ENCODE results near the gene PRAF2.

Gene PRAF2, protein sequence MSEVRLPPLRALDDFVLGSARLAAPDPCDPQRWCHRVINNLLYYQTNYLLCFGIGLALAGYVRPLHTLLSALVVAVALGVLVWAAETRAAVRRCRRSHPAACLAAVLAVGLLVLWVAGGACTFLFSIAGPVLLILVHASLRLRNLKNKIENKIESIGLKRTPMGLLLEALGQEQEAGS

DNA sequence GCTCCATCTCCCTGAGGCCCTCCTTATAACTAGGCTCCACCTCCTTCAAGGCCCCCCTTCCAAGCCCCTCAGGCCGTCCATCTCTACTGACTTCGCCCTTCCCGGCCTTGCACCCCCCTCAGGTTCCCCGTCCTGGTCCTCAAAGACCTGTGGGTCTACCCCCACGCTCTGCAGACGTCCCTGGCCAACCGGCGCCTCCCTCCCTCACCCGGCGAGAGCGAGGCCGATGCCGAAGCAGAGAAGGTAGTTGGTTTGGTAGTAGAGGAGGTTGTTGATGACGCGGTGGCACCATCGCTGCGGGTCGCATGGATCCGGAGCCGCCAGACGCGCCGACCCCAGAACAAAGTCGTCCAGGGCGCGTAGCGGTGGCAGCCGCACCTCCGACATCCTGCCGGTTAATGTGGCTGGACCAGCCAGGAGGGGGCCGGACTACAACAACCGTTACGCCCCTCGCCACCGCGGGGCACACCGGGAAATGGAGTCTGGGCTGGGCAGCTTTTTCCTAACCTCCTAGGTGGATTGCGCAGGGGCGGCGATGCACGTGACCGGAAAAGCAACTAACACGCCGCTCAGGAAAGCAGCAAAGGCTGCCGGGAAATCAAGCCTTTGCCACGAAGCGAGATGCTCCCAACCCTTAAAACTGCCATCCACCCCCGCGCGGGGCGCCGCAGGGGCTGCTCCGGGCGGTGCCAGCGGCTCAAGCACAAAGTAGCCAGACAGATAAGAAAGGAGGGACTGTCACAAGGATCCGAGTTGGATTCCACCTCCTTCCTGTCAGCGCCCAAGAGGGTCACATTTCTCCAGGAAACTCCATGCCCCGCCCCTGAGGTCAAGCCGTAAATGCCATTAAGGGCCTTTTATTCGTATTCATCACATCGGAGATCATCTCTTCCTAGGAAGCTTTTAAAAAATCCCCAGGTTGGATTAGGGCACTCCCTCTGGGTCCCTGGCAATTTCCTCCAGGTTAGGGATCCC is at the start of gene PRAF2:
PRAF2 (minus strand) TSS at position 402 of the 975 bp plus-strand sequence; CDS start at position 387, 15 bp downstream.
- DNase-seq, result peak; percentile 94

DNA sequence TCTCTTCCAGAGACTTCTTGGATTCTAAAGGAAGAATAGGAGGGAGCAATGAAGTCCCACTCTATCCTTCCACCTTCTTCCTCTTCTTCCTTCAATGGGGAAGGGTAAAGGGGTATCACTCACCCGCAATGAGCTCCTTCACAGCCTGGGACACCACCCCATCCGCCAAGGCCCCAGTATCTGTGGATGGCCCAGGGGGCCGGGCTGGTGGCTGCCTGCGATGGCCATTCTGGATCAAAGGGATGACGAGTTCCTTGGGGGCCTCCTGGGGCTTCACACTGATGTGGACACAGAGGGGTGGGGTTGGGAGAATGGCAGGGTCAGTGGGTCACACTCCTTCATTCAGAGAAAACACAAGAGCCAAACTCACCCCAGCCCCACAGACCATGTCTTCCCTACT is 48.7 kb upstream of the PRAF2 start:
- no peak for DNase-seq

DNA sequence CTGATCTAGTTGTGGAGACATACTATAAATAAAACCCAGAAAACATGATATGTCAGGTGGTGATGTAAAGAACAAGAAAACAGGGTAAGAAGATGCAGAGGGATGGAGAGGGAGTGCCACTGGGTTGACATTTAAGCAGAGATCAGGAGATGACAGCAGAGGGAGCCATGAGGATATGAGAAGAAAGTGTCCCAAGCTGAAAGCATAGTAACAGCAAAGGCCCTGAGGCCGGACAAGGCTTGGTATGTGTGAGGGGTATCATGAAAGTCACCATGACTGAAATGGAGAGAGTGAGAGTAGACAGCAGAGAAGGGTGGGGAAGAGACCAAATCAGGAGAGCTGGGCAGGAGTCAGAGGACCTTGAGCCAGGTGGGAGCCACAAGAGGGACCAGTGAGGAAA is 46.3 kb upstream of the PRAF2 start:
- DNase-seq, result no peak

DNA sequence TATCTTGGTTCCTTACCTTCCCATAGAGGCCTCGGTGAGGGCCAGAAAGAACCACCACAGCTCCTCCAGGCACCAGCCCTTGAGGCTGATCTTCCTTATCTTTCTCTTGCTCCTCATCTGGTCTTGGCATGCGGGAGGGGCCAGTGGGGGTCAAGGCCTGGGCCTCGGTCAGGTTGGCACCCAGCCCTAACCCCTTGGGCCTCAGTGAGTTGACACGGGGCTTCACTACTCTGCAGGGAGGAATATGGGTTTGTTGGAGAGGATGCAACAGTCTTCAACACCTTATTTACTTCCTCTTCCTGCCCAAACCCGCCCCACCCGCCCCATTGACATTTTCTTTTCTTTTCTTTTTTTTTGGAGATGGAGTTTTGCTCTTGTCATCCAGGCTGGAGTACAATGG is 43.8 kb upstream of the PRAF2 start:
- no peak for DNase-seq

DNA sequence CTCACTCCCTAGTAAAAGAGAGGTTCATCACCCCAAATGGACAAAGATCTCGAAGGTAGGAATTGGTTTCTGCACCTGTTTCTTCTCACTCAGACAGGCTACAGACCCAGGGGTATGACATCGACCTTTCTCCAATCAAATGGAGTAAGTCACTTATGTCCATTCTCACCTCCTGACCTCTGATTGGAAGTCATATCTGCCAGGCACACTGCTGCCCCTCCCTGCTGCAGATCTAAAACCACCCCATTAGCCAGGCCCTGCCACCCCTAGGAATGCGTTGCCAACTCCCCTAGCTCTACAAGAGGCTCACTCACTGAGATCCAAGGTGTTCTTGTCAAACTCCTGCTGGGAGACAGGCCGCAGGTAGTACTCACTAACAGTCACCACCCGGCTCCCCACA is 42.9 kb upstream of the PRAF2 start:
- DNase-seq, result no peak

DNA sequence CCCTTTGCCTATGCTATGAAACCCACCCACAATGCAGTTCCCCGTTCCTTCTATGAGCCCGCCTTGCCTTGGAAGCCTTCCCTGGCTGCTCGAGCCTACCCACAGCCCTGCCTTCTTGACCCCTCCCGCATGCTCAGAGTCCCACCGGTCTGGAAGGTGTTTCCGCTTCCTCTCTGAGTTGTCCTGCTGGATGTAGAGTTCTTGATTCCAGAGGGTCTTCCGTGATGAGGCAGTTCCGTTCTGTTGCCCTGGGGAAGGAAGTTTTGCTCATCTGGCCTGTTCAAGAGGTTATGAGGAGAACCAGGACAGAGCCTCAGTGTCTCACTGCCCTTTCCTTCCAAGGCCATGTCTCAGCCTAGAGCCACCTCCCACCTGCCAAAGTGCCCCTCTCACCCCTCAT is 42.3 kb upstream of the PRAF2 start:
- DNase-seq, result no peak

DNA sequence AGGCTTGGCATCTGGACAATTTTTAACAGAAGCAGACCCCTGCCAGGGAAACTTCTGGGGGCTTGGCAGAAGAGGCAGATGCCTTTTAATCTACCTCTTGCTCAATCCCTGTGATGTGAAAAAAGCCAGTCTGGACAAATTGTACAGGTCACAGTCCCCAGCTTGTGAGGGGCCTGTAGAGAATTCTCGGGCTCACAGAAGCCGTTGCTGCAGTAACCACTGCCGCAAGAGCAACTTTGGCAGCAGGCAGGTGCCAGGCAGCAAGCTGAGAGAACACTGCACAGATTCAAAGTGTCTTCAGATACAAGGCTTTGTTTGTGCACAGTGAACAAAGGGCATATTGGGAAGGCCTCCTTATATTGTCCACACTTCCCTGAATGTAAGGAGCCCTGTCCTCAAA is 38.0 kb upstream of the PRAF2 start:
- DNase-seq, result no peak

DNA sequence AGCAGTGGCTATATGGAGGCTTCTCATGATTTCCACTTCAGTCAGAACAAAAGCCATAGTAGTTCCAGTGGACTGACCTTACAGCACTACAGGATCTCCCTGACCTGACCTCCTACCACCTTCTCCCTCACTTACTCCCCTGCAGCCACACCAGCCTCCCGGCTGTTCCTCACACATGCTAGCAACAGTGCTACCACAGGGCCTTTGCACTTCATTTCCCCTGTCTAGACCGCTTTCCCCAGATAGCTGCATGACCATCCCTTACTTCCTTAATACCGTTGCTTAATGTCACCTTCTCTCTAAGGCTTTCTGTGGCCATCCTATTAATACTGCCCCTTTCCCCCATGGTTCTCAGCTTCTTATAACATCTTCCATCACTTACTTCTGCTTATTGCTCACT is 36.6 kb upstream of the PRAF2 start:
- no peak for DNase-seq

DNA sequence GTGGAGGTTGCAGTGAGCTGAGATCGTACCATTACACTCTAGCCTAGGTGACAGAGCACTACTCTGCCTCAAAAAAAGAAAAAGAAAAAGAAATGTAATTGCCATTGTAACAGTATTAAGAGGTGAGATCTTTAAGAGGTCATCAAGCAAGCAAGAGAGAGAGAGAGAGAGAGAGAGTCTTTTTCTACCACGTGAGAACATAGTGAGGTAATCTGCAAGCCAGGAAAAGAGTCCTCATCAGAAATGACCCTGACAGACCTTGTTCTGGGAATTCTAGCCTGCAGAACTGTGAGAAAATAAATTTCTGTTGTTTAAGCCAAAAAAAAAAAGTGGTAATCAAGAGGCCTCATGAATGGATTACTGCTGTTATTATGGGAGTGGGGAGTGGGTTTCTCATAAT is 34.8 kb upstream of the PRAF2 start:
- no peak for DNase-seq

DNA sequence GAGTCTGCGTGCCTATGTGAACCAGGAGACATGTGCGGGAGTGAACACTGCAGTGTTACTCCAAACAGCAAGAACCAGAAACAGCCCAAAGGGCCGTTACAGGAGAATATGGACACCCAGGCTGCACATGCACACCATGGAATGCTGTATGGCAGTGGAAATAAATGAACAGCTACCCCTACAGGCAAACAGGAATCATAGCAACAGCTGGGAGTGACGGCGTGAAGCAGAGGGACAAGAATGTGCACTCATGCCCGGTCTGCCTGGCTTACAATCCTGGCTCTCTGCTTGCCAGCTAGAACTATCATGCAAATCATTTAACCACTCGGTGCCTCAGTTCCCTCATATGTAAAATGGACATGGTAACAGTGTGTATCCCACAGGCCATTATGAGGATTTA is 33.1 kb upstream of the PRAF2 start:
- no peak for DNase-seq

DNA sequence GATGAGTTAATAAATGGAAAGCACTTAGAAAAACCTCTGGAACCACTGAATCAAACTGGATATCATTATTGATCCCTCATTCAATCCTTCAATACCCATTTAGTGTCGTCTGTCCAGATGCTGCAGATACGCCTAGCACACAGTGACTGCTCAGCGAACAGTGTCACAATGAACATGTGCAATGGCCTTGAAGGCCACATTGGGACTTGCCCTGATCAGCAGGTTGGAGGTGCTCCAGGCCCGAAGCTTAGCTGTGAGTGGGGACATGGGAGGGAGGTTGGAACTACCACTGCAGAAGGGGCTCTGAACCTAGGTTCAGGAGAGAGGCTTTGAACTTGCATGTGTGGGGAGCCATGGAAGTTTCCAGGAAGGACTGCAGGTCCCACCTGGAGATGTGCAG is 32.5 kb upstream of the PRAF2 start:
- DNase-seq, result no peak

DNA sequence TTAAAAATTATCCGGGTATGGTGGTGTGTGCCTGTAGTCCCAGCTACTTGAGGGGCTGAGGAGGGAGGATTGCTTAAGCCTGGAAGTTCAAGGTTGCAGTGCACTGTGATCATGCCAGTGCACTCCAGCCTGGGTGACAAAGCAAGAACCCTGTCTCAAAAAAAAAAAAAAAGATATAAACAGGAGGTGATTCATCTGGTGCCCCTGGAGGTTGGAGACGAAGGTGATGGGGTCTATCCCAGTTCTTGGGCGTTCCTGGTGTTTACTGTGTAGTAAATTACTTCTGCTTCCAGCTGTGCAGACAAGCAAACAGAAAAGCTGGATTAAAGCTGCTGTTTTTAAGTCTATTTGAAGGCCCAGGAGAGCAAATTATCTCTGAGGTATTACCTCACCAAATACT is 29.8 kb upstream of the PRAF2 start:
- DNase-seq, result no peak

DNA sequence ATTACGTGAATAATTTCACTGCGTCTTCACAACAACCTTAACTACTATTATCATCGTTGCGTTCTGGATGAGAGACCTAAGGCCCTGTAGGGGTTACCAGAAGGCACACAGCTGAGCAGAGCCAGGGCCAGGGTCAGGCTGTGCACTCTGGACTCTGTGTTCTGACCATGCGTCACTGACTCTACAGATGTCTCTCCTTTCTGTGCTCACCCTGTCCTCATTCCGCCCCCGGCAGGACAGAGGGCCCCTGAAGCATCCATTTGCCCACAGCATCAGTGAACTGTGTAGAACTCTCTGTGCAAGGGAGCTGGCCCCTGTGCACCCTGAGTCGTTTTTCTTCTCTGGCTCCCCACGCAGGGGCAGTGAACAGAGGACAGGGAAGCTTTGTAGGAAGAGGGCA is 28.4 kb upstream of the PRAF2 start:
- no peak for DNase-seq

DNA sequence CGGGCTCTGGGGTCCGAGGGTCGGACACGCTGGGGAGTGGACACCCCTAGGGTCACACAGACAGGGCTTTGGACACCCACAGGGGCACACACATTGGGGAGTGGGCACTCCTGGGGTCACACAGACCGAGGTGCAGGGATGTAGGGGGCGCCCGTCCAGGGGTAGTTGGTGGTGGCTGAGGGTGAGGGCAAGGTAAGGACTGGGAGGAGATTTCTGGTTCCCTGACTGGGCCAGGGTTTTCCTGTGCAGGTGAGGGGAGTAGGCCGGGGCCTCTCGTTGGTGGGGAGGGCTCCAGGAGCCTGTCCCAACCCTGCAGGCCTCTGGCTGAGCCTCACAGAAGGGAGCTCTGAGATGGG is 27.8 kb upstream of the PRAF2 start:
- DNase-seq, result no peak

DNA sequence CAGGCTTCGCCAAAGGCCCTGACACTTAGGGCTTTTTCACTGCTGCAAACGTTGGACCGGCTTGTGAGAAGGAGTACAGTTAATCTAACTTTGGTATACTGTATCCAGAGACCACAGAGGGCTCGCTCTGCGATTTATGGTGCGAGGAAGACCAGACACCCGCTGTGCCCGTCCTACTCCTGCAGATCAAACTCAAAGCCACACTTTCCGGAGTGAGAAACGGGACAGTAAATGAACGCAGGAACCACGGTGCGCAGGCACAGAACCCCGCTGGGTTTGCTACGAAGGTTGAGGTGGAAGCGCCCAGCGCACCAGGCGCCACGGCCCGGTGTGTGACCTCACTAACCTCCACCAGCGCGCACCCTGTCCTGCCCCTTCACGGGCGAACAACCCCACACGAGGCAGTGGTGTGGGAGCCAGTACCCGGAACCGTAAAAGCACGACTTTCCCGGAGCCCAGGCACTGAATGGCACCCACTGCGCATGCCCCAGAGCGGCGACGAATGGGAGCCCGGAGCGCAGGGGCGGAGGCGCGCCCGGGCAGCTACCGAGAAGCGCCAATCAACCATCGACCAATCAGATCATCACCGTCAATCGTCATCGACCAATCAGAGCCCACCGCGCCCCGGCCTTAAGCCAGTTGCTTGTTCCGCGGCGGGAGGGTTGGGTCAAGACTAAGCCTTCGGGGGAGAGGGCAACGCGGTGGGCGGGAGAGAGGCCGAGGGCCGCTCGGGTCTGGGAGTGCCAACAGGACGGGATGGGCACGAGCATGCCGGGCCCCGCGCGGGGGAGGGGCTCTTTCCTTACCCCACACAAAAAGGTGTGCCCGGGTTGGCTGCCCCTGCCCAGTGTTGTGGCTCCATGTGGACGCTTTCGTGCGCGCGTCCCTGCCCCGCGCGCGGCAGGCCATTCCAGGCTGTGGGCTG is 27.2 kb upstream of the PRAF2 start:
- DNase-seq, result peak; percentile 94

DNA sequence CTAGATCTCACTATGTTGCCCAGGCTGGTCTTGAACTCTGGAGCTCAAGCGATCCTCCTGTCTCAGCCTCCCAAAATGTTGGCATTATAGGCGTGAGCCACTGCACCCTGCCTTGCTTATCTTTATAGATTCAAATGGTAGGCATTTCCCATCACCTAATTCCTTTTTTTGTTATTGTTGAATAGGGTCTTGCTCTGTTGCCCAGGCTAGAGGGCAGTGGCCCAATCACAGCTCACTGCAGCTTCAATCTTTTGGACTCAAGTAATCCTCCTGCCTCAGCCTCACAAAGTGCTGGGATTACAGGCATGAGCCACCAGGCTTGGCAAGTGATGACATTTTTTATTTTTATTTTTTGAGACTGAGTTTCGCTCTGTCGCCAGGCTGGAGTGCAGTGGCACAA is 22.6 kb upstream of the PRAF2 start:
- no peak for DNase-seq

DNA sequence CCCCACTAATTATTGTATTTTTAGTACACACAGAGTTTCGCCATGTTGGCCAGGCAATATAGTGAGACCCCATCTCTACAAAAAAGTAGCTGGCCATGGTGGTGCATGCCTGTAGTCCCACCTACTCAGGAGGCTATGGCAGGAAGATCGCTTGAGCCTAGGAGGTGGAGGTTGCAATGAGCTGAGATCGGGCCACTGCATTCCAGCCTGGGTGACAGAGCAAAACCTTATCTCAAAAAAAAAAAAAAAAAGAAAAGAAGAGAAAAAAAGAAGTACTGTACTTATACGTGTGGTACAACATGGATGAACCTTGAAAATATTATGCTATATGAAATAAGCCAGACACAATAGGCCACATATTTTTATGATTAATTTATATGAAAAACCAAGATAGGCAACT is 15.8 kb upstream of the PRAF2 start:
- DNase-seq, result no peak

DNA sequence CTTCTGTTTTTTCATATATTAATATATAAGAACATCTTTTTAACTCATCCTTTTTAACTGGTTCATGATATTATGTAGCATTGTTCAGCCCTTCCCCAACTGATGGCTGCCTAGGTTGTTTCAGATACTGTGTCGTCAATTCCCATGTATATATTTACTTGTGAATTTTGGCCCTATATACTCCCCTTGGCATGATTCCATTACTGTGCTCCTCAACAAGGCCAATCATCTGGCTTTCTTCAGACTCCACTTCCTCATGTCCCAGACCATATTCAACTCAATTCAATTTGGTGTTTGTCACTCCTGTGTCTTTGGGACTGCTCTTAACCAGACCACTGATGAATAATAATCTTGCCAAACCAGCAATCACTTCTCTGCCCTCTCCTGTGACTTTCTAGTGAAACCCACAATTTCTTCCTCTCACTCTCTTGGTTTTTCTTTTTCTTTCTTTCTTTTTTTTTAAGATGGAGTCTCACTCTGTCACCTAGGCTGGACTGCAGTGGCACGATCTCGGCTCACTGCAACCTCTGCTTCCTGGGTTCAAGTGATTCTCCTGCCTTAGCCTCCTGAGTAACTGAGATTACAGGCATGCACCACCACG is 8.6 kb upstream of the PRAF2 start:
- DNase-seq, result no peak

DNA sequence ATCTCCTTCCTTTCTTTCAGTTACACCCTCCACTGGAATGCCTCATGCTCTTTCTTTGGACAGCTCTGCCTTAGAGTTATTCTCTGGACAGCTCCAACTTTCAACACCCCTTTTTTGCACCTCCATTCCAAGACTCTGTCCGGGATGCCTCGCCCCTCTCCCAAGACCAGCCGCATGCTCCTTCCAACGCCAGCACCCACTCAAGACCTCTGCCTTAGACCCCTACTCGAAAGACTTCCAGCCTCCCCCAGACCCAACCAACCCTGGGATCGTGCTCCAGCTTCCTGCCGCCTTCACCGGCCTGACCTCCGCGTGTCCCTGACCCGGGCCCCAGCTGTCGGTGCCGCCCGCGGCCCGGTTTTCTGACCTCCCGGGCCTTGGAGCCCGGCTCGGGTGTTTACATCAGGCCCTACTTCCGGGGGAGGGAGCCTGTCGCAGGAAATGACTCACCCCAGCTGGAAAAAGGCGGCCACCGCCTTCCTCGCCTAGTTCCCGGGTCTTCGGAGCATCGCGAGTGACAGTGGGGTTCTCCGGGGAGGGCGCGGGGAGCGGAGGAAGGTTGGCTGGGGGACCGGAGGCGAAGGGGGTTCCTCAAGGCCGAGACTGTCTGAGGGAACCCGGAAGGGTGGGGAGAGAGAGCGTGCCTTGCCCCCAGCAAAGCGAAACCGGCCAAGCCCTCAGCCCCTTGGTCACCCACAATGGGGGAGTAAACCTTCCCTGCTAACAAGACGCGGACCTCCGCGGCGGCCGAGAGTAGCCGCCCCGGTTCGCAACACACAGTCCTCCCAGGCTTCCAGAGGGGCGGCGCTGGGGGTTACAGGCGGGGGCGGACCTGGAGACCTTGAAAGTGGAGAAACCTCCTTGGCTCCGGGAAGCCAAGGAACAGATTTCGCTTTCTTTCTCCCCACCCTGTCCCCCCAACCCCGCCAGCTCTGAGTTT is 6.0 kb upstream of the PRAF2 start, which contains the start of gene WDR45:
WDR45 (minus strand) TSS at position 399 of the 940 bp plus-strand sequence. CDS start 1,792 bp downstream, outside the sequence.
- DNase-seq, result peak; percentile 76

DNA sequence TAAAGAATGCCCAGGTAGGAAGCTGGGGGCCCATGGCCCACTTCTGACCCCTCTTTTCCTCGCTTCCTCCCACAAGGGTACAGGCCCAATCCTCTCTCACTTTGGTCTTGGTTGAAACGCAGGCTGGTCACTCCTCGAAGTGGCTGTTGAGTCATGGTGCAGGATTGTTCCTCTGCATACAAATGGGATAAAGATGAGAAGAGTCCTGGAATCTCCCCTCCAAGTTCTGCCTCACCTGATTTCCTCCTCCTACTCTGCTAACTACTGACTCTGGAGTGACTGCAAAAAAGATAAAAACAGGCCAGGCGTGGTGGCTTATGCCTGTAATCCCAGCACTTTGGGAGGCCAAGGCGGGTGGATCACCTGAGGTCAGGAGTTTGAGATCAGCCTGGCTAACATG is 4.1 kb upstream of the PRAF2 start:
- no peak for DNase-seq

DNA sequence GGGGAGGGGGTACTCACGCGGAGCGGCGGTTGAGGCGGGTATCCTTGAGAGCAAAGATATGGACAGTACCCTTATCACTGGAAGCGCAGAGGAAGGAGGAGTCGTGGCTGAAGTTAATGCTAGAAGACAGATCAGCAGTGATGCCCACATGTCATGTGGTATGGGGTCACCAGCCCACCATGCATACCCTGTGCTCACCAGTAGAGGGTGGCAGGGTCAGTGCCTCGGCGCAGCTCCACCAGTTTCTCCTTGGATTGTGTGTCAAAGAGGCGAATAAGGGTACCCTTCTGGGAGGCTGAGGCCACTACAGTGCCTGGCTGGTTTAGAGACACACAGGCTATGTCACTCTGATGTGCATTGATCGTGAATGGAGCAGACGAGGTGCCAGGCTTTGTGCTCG is 1.5 kb upstream of the PRAF2 start:
- DNase-seq, result no peak

DNA sequence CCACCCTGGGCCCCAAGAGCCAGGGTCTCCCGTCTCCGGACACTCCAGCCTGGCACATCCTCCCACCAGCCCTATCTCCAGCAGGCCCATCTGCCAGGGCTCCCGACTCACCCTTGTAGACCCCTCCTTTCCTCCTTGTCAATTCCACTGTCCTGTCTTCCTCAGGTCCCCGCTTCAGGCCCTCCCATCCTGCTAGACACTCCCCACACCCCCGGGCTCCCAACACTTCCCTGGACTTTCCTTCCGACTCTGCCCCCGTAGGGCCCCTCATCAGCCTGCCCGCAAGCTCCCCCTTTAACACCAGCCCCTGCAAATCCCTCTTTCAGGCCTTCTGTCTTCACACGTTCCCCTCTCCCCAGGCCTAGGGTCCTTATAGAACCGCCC is 1.1 kb downstream of the PRAF2 start:
- no peak for DNase-seq
